Mesangial cell (primary cell): ENCODE measurements around the gene ZNF439. TPM values are rescaled to one million over a fixed set of nuclear protein-coding genes. Genes with fewer than 3 reads are reported as not detected.

Experiments used
- total RNA-seq: library from RNA; depleted of rRNA; stranded (reverse); fragments of >200 nt; gene quantifications from 2 replicates; pipeline ENCODE4 v1.2.3, GENCODE V29; 2015

ZNF439 gene
- 1.0 and 1.6 TPM in 2 replicates for total RNA-seq

DNA sequence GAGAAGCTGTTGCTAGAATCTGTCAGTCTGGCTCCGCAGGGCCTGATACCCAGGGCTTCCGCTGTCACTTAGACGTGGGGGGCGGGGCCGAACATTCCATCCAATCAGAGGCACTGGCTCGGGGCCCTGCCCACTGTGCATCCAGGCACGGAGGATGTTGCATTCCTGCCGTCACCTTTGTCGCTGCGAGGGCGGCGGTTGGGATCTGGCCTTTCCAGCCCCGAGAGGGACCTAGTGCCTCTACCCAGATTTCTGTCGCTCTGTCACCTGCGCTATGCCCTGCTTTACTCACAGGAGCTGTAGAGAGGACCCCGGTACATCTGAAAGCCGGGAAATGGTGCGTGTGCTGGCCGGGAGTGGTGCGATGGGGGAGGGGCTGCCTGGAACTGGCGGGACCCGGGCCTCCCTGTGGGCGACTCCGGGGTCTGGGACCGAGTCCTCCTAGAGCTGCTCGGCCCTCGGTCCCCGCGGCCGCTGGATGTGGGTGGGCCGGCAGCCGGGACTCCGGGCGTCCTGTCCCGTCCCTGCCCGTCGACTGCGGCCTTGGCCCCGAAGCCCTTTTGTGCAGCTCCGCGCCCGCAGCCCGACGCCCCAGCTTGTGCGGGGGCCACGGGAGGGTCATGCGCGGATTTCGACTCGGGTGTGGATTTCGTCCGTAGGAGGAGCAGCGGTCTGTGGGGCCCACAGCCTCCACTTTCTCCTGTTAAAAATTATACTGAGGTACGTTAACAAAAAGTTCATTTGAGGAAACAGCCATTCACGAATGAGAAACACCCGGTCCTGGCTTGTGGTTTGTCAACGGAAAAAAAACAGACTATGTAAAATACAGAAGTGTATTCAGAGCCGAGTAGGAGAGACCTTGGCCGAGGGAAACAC, at the start of gene ZNF439:
TSS of gene ZNF439 (plus strand) at position 133 of the 876 bp plus-strand sequence. CDS start at position 275, 142 bp downstream.

DNA sequence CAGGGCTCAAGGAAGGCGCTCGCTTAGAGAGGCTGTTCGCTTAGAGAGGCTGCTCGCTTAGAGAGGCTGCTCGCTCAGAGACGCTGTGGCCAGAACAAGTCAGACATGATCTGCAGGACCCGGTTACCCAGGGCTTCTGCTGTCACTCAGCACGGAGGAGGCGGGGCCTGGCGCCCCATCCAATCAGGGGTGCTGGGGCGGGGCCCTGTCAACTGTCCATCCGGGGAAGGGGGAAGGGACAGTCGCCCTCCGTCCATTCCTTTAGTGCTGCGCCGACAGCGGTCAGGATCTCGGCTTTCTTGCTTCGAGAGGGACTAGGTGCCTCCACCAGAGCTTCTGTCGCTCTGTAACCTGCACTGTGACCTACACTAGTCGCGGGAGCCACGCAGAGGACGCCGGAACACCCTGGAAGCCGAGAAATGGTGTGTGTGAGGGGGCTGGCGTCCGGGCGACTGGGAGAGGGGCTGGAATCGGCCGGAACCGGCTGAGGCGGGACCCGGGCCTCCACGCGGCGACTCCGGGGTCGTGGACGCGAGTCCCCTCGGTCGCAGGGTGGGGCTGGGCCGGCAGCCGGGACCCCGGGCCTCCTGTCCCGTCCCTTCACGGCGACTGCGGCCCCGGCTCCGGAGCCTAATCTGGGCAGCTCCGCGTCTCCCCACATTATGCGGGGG, 34.4 kb upstream of the ZNF439 start, which contains the start of gene ZNF440:
TSS of gene ZNF440 (plus strand) at position 245 of the 671 bp plus-strand sequence. CDS start at position 420, 175 bp downstream.

GRCh38 chr19:11887611-11888531, 39.3 kb downstream of the ZNF439 start, which contains the start of gene ZNF69:
Gene ZNF69, plus strand, starts transcription at chr19:11887782. Its CDS starts 142 bp downstream, at chr19:11887924.

Other genes starting within 250 kb of the ZNF439 start
- gene ZNF823, start 109.8 kb upstream of the ZNF439 start, total RNA-seq, result 4.2 TPM in 2 replicates
- gene ZNF441, start 81.7 kb upstream of the ZNF439 start, total RNA-seq, result 2.3 and 3.9 TPM in 2 replicates
- 0.33 and 0.51 TPM in 2 replicates for gene ZNF491, start 50.2 kb upstream of the ZNF439 start, total RNA-seq
- gene ZNF440, start 34.5 kb upstream of the ZNF439 start, total RNA-seq, result 2.4 and 3.9 TPM in 2 replicates
- 8.0 and 8.6 TPM in 2 replicates for gene ZNF69, start 39.1 kb downstream of the ZNF439 start, total RNA-seq
- 2.9 and 4.6 TPM in 2 replicates for gene ZNF700, start 76.4 kb downstream of the ZNF439 start, total RNA-seq
- gene ZNF763, start 116.3 kb downstream of the ZNF439 start, total RNA-seq, result 0.33 and 0.89 TPM in 2 replicates
- 2.0 and 2.4 TPM in 2 replicates for gene ZNF433, start 187.0 kb downstream of the ZNF439 start, total RNA-seq
- gene ZNF878, start 204.2 kb downstream of the ZNF439 start, total RNA-seq, result 0.16 TPM in 1 of 2 replicates, not detected in the other
- 1.3 and 1.8 TPM in 2 replicates for gene ZNF844, start 216.0 kb downstream of the ZNF439 start, total RNA-seq